WTC11 (cell line): ENCODE measurements around the gene NOTUM. TPM values are rescaled to one million over a fixed set of nuclear protein-coding genes. Genes with fewer than 3 reads are reported as not detected.

Source experiments
- ATAC-seq: fragments of 200-7000 bp; cut with Tn5 transposase; 2 replicates; pipeline ENCODE4 v1.10.0; 2021; ENCODE audit warnings: mild to moderate bottlenecking, moderate library complexity
- CTCF ChIA-PET: fragments of 300-600 bp; sonication (Branson Sonifier 250); formaldehyde crosslinking; loops from one replicate; lab custom pipeline; 2021; ENCODE audit warnings: antibody characterized with exemption; lab: Charles Lee
- POLR2A ChIA-PET: fragments of 350-600 bp; sonication (Branson Sonifier 250); formaldehyde crosslinking; loops from one replicate; lab custom pipeline; 2021; ENCODE audit warnings: antibody characterized with exemption; lab: Charles Lee
- DNase-seq: peaks from one replicate; pipeline ENCODE4 v3.0.0; 2021; ENCODE audit warnings: low spot score
- H3K27ac Mint-ChIP-seq: 2 replicates; pipeline ENCODE4 v1.8.0; 2021; ENCODE audit warnings: mixed read lengths
- H3K27me3 Mint-ChIP-seq: 2 replicates; pipeline ENCODE4 v1.8.0; 2021; ENCODE audit warnings: low read depth, mild to moderate bottlenecking, moderate library complexity, mixed read lengths
- H3K36me3 Mint-ChIP-seq: 2 replicates; pipeline ENCODE4 v1.8.0; 2021; ENCODE audit warnings: mixed read lengths
- H3K4me1 Mint-ChIP-seq: 2 replicates; pipeline ENCODE4 v1.8.0; 2022; ENCODE audit warnings: mixed read lengths
- H3K4me3 Mint-ChIP-seq: 2 replicates; pipeline ENCODE4 v1.8.0; 2021; ENCODE audit warnings: mild to moderate bottlenecking, moderate library complexity, mixed read lengths
- H3K9me3 Mint-ChIP-seq: 2 replicates; pipeline ENCODE4 v1.8.0; 2021; ENCODE audit warnings: mixed read lengths
- CREM ChIP-seq: sonication (generic); formaldehyde crosslinking; IDR thresholded peaks from 2 replicates; pipeline ENCODE4 v1.8.1; 2022; ENCODE audit warnings: mild to moderate bottlenecking, missing genetic modification reagents, moderate library complexity
- ELF4 ChIP-seq: sonication (generic); formaldehyde crosslinking; IDR thresholded peaks from 2 replicates; pipeline ENCODE4 v1.8.1; 2022; ENCODE audit warnings: low read depth, mild to moderate bottlenecking, moderate library complexity, missing genetic modification reagents
- FOXK1 ChIP-seq: sonication (generic); formaldehyde crosslinking; IDR thresholded peaks from 2 replicates; pipeline ENCODE4 v1.8.0; 2022; ENCODE audit warnings: mild to moderate bottlenecking, moderate library complexity, missing genetic modification reagents
- FOXP1 ChIP-seq: sonication (generic); formaldehyde crosslinking; IDR thresholded peaks from 2 replicates; pipeline ENCODE4 v1.8.0; 2022; ENCODE audit warnings: missing genetic modification reagents, mild to moderate bottlenecking, moderate library complexity, borderline replicate concordance
- GABPB1 ChIP-seq: sonication (generic); formaldehyde crosslinking; IDR thresholded peaks from 2 replicates; pipeline ENCODE4 v1.8.1; 2023; ENCODE audit warnings: mild to moderate bottlenecking, missing genetic modification reagents
- JUN ChIP-seq: sonication (generic); formaldehyde crosslinking; IDR thresholded peaks from 2 replicates; pipeline ENCODE4 v1.8.0; 2023; ENCODE audit warnings: mild to moderate bottlenecking, missing genetic modification reagents
- KAT7 ChIP-seq: sonication (generic); formaldehyde crosslinking; IDR thresholded peaks from 2 replicates; pipeline ENCODE4 v1.8.1; 2023; ENCODE audit warnings: missing genetic modification reagents, mild to moderate bottlenecking, borderline replicate concordance
- OVOL2 ChIP-seq: fragments of 250-450 bp; sonication (Bioruptor Pico); IDR thresholded peaks from 2 replicates; pipeline ENCODE4 v1.9.0; 2021; ENCODE audit warnings: mild to moderate bottlenecking, borderline replicate concordance
- PRRX2 ChIP-seq: fragments of 250-450 bp; sonication (Bioruptor Pico); IDR thresholded peaks from 2 replicates; pipeline ENCODE4 v1.8.0; 2021; ENCODE audit warnings: mild to moderate bottlenecking
- SMAD3 ChIP-seq: sonication (generic); formaldehyde crosslinking; IDR thresholded peaks from 2 replicates; pipeline ENCODE4 v1.8.0; 2022; ENCODE audit warnings: missing genetic modification reagents, mild to moderate bottlenecking, borderline replicate concordance
- SP1 ChIP-seq: sonication (generic); formaldehyde crosslinking; conservative IDR thresholded peaks from 2 replicates; pipeline ENCODE4 v1.8.1; 2022; ENCODE audit warnings: missing genetic modification reagents
- ZBTB21 ChIP-seq: sonication (generic); formaldehyde crosslinking; IDR thresholded peaks from 2 replicates; pipeline ENCODE4 v1.8.1; 2023; ENCODE audit warnings: mild to moderate bottlenecking, missing genetic modification reagents, borderline replicate concordance
- ZNF232 ChIP-seq: sonication (generic); formaldehyde crosslinking; IDR thresholded peaks from 2 replicates; pipeline ENCODE4 v1.8.0; 2022; ENCODE audit warnings: mild to moderate bottlenecking, missing genetic modification reagents
- total RNA-seq: library from RNA; stranded (reverse); gene quantifications from 3 replicates; pipeline ENCODE4 v1.2.3, GENCODE V29; 2021
- TF ChIP-seq, protein P1 (sequence below): fragments of 250-450 bp; sonication (Bioruptor Pico); IDR thresholded peaks from 2 replicates; pipeline ENCODE4 v1.9.0; 2021; ENCODE audit warnings: moderate library complexity, mild to moderate bottlenecking, inconsistent platforms, borderline replicate concordance
- TF ChIP-seq, protein P2 (sequence below): sonication (generic); formaldehyde crosslinking; IDR thresholded peaks from 2 replicates; pipeline ENCODE4 v1.8.1; 2023; ENCODE audit warnings: mild to moderate bottlenecking, missing genetic modification reagents, moderate library complexity
- TF ChIP-seq, protein P3 (sequence below): sonication (generic); formaldehyde crosslinking; IDR thresholded peaks from 2 replicates; pipeline ENCODE4 v1.8.0; 2022; ENCODE audit warnings: mild to moderate bottlenecking, missing genetic modification reagents
- TF ChIP-seq, protein P4 (sequence below): fragments of 200-600 bp; IDR thresholded peaks from 2 replicates; pipeline ENCODE4 v1.8.0; 2022; ENCODE audit warnings: antibody characterized with exemption
- TF ChIP-seq, protein P5 (sequence below): sonication (generic); formaldehyde crosslinking; IDR thresholded peaks from 2 replicates; pipeline ENCODE4 v1.8.1; 2022; ENCODE audit warnings: mild to moderate bottlenecking, moderate library complexity, missing genetic modification reagents
- TF ChIP-seq, protein P6 (sequence below): sonication (generic); formaldehyde crosslinking; IDR thresholded peaks from 2 replicates; pipeline ENCODE4 v1.8.0; 2022; ENCODE audit warnings: mild to moderate bottlenecking, missing genetic modification reagents
- TF ChIP-seq, protein P7 (sequence below): sonication (generic); formaldehyde crosslinking; IDR thresholded peaks from 2 replicates; pipeline ENCODE4 v1.8.0; 2022; ENCODE audit warnings: mild to moderate bottlenecking, missing genetic modification reagents

Gene NOTUM
- total RNA-seq, 1 experiment from 2014 or later: 1.7 TPM

DNA sequence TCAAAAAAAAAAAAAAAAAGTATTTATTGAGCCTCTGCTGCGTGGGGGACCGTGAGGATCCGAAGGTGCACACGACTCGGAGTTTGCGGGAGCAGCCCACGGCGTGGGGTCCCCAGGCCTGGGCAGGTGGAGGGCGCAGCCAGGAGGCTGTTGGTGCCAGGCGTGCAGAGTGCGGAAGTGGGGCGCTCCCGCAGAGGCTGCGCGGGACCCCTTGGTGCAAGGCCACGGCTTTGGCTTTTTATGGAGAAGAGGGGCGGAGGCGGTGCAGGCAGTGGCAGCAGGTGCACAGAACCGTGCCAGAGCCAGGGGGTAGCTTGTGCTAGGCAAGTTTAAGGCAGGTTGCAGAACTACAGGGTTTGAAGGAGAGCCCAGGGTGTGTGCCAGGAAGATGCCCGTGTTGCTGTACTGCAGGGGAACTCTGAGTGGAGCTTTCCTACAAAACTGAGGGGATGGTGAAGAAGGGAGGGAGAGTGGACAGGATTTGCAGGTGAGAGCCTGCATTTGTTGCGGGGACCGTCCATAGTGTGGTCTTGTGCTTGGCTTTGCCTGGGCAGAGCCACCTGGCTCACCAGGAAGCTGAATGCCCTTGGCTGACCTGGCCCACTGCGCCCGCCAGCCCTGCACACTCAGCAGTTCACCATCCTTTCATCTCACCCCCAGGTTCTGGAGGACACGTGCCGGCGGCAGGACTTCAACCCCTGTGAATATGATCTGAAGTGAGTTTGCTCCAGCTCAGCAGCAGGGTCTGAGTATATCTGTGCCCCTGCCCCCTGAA lies 17.7 kb upstream of the NOTUM start:
- peak overlapping the region; percentile 75 for H3K4me3 Mint-ChIP-seq
- peaks cover 32% of the 10 kb centered on the region for H3K27me3 Mint-ChIP-seq
- H3K9me3 Mint-ChIP-seq: peaks cover 9% of the 10 kb centered on the region
- H3K27ac Mint-ChIP-seq: no peak overlapping the region; the same call in 1 of the 2 replicates
- CTCF ChIA-PET: interaction anchor here (1.1 to 1.8 kb wide), 3 partner anchors 17 to 41 kb away, joined by 3 to 5 read pairs (median 3); no protein-coding TSS in a partner anchor
- no peak for ATAC-seq
- POLR2A ChIA-PET: interaction anchor here (0.9 kb wide), 1 partner anchor 68 kb away, joined by 3 read pairs; the partner anchor contains the start of gene PCYT2
- H3K36me3 Mint-ChIP-seq: peaks cover 9% of the 10 kb centered on the region
- peaks cover 6% of the 10 kb centered on the region; the same call in 1 of the 2 replicates for H3K4me1 Mint-ChIP-seq
- DNase-seq: no peak
- peak; percentile 31; the same call in 1 of the 2 replicates for TF ChIP-seq FOXP1
- TF ChIP-seq, protein P1, sequence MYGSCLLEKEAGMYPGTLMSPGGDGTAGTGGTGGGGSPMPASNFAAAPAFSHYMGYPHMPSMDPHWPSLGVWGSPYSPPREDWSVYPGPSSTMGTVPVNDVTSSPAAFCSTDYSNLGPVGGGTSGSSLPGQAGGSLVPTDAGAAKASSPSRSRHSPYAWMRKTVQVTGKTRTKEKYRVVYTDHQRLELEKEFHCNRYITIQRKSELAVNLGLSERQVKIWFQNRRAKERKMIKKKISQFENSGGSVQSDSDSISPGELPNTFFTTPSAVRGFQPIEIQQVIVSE (CRISPR knock-in tag): no peak

DNA sequence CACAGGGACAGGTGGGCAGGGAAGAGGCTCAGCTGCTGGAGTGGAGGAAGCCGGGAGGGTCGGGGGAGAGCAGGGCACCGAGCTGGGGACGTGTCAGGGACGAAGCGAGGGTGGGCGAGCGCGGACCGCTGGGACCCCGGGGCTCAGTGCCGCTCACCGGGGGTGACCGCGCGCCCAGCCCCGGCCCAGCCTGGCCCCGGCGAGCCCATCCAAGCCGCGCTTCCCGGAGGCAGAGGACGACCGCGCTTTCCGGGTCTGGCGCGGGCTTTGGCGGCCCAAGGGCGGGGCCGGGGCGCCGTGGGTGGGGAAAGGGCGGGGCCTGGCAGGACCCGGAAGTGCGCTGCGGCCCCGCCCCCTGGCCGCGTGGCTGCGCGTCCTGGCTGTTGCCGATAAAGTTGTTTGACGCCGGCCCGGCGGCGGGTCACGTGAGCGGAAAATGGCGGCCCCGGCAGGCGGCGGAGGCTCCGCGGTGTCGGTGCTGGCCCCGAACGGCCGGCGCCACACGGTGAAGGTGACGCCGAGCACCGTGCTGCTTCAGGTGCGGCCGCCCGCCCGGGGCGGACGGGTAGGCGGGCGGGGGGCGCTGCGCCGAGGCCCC lies 16.3 kb upstream of the NOTUM start, which contains the start of gene ASPSCR1:
Gene ASPSCR1 (plus strand): TSS at position 419 of the 598 bp plus-strand sequence. CDS start 18 bp downstream, at position 437.
- POLR2A ChIA-PET: interaction anchor here (1.2 to 1.4 kb wide), 3 partner anchors 9 to 60 kb away, joined by 4 to 7 read pairs (median 4); partner anchors contain the start of gene DCXR
- no peak within 1 kb of the TSS for H3K27ac Mint-ChIP-seq
- H3K9me3 Mint-ChIP-seq: peaks cover 17% of the 10 kb centered on the region
- ATAC-seq (peak; percentile 81), DNase-seq (peak; percentile 88)
- peak; percentile 78 for TF ChIP-seq CREM (CRISPR knock-in tag)
- TF ChIP-seq, protein P2, sequence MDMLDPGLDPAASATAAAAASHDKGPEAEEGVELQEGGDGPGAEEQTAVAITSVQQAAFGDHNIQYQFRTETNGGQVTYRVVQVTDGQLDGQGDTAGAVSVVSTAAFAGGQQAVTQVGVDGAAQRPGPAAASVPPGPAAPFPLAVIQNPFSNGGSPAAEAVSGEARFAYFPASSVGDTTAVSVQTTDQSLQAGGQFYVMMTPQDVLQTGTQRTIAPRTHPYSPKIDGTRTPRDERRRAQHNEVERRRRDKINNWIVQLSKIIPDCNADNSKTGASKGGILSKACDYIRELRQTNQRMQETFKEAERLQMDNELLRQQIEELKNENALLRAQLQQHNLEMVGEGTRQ (CRISPR knock-in tag): peak; percentile 98
- TF ChIP-seq, protein P3, sequence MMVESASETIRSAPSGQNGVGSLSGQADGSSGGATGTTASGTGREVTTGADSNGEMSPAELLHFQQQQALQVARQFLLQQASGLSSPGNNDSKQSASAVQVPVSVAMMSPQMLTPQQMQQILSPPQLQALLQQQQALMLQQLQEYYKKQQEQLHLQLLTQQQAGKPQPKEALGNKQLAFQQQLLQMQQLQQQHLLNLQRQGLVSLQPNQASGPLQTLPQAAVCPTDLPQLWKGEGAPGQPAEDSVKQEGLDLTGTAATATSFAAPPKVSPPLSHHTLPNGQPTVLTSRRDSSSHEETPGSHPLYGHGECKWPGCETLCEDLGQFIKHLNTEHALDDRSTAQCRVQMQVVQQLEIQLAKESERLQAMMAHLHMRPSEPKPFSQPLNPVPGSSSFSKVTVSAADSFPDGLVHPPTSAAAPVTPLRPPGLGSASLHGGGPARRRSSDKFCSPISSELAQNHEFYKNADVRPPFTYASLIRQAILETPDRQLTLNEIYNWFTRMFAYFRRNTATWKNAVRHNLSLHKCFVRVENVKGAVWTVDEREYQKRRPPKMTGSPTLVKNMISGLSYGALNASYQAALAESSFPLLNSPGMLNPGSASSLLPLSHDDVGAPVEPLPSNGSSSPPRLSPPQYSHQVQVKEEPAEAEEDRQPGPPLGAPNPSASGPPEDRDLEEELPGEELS (CRISPR knock-in tag): peak; percentile 69; the same call in 1 of the 2 replicates
- peak; percentile 71; the same call in 1 of the 2 replicates for TF ChIP-seq FOXP1
- no peak for TF ChIP-seq SMAD3
- 0 out of 2 replicates have a peak, but pooled peaks have one; percentile 26 for TF ChIP-seq ZBTB21 (CRISPR knock-in tag)
- TF ChIP-seq, protein P4, sequence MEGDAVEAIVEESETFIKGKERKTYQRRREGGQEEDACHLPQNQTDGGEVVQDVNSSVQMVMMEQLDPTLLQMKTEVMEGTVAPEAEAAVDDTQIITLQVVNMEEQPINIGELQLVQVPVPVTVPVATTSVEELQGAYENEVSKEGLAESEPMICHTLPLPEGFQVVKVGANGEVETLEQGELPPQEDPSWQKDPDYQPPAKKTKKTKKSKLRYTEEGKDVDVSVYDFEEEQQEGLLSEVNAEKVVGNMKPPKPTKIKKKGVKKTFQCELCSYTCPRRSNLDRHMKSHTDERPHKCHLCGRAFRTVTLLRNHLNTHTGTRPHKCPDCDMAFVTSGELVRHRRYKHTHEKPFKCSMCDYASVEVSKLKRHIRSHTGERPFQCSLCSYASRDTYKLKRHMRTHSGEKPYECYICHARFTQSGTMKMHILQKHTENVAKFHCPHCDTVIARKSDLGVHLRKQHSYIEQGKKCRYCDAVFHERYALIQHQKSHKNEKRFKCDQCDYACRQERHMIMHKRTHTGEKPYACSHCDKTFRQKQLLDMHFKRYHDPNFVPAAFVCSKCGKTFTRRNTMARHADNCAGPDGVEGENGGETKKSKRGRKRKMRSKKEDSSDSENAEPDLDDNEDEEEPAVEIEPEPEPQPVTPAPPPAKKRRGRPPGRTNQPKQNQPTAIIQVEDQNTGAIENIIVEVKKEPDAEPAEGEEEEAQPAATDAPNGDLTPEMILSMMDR: no peak
- TF ChIP-seq ELF4: peak; percentile 54; the same call in 1 of the 2 replicates
- 0 out of 2 replicates have a peak, but pooled peaks have one; percentile 45 for TF ChIP-seq KAT7 (CRISPR knock-in tag)
- TF ChIP-seq SP1 (CRISPR knock-in tag): peak; percentile 99
- no peak for TF ChIP-seq JUN (CRISPR knock-in tag)
- no peak for TF ChIP-seq ZNF232 (CRISPR knock-in tag)
- TF ChIP-seq, protein P5, sequence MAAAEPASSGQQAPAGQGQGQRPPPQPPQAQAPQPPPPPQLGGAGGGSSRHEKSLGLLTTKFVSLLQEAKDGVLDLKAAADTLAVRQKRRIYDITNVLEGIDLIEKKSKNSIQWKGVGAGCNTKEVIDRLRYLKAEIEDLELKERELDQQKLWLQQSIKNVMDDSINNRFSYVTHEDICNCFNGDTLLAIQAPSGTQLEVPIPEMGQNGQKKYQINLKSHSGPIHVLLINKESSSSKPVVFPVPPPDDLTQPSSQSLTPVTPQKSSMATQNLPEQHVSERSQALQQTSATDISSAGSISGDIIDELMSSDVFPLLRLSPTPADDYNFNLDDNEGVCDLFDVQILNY (CRISPR knock-in tag): peak; percentile 52; the same call in 1 of the 2 replicates
- TF ChIP-seq, protein P6, sequence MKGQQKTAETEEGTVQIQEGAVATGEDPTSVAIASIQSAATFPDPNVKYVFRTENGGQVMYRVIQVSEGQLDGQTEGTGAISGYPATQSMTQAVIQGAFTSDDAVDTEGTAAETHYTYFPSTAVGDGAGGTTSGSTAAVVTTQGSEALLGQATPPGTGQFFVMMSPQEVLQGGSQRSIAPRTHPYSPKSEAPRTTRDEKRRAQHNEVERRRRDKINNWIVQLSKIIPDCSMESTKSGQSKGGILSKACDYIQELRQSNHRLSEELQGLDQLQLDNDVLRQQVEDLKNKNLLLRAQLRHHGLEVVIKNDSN (CRISPR knock-in tag): peak; percentile 96
- peak; percentile 94 for TF ChIP-seq FOXK1 (CRISPR knock-in tag)
- no peak for TF ChIP-seq OVOL2 (CRISPR knock-in tag)
- peak; percentile 64 for TF ChIP-seq GABPB1 (CRISPR knock-in tag)
- TF ChIP-seq, protein P7, sequence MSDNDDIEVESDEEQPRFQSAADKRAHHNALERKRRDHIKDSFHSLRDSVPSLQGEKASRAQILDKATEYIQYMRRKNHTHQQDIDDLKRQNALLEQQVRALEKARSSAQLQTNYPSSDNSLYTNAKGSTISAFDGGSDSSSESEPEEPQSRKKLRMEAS: peak; percentile 88
- no peak for TF ChIP-seq PRRX2 (CRISPR knock-in tag)
- H3K36me3 Mint-ChIP-seq: peaks cover 12% of the 10 kb centered on the region
- H3K27me3 Mint-ChIP-seq: peaks cover 44% of the 10 kb centered on the region
- CTCF ChIA-PET: interaction anchor here (0.6 to 1.6 kb wide), 6 partner anchors 17 to 60 kb away, joined by 3 to 8 read pairs (median 4); partner anchors contain the start of genes DCXR, MAFG and NOTUM
- peaks cover 6% of the 10 kb centered on the region; the same call in 1 of the 2 replicates for H3K4me1 Mint-ChIP-seq
- peak within 1 kb of the TSS; percentile 88 for H3K4me3 Mint-ChIP-seq
